Central memory CD8-positive, alpha-beta T cell (primary cell): ENCODE data around the gene GINS1.
A peak's percentile ranks its signal among the peaks of the same experiment; 100 is the strongest.

Experiments used
- ATAC-seq: fragments of 150-1000 bp; cut with Tn5 transposase; replicated peaks from 2 replicates; pipeline ENCODE4 v1.10.0; 2022; ENCODE audit warnings: mild to moderate bottlenecking, moderate FRiP score, moderate number of reproducible peaks; ENCODE audit not compliant: poor library complexity, severe bottlenecking; ENCODE audit errors: extremely low read depth
- DNase-seq, 2 donors: peaks; one replicate each; pipeline ENCODE4 v3.0.0; 2021; ENCODE audit warnings: low spot score in 2 of 2
- H3K27ac Mint-ChIP-seq: one replicate; pipeline ENCODE4 v1.8.0; 2022; ENCODE audit warnings: low read depth, mild to moderate bottlenecking, moderate library complexity, mixed read lengths
- H3K27me3 Mint-ChIP-seq: one replicate; pipeline ENCODE4 v1.8.0; 2022; ENCODE audit warnings: mixed read lengths
- H3K36me3 Mint-ChIP-seq: one replicate; pipeline ENCODE4 v1.8.0; 2022; ENCODE audit warnings: mild to moderate bottlenecking, moderate library complexity, mixed read lengths; ENCODE audit not compliant: insufficient read depth
- H3K4me1 Mint-ChIP-seq: one replicate; pipeline ENCODE4 v1.8.0; 2022; ENCODE audit warnings: mixed read lengths
- H3K4me3 Mint-ChIP-seq: one replicate; pipeline ENCODE4 v1.8.0; 2022; ENCODE audit warnings: mild to moderate bottlenecking, moderate library complexity, mixed read lengths
- H3K9me3 Mint-ChIP-seq: one replicate; pipeline ENCODE4 v1.8.0; 2022; ENCODE audit warnings: mixed read lengths

Gene GINS1

DNA sequence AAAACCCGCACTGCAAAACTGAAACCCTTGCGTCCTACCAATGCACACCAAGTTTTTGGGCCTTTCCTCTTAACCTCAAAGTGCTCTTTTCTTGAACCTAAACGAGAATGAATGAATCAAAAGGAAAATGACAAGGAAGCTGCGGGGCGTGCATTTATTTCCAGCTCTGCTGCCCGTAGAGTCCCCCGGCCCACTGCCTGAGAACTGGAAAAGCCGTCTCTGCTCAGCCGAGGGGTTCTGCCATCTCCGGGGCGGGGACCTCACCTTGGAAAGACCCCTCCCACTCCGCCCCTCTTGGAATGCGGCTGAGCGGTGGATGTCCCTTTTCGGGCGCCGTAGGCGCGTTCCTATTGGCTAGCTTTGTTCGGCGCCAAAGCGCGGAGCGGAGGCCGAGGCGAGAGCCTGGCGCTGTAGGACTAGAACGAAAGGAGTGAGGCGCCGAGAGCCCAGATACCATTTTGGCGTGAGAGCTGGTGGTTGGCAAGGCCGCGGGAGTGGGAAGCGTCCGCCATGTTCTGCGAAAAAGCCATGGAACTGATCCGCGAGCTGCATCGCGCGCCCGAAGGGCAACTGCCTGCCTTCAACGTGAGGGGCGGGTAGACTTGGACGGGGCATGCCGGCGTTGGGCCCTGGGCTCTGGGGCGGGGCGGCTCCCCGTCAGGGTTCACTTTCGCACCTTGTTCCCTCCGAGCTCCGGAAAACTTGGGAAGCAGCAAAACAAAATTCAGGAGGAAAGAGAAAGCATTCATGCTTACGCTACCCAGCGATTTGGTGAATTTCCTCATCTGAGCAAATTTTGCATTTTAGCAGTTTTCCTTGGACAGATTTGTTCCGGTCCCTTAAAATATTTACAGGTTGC is at the start of gene GINS1:
TSS of gene GINS1 (plus strand) at position 363 of the 859 bp plus-strand sequence. CDS start at position 511, 148 bp downstream.
- Mint-ChIP-seq H3K27me3 (no peaks in the 10 kb centered on the region), H3K36me3 (peaks cover 3% of the 10 kb centered on the region), H3K4me3 (peak within 1 kb of the TSS; percentile 91), H3K9me3 (peaks cover 16% of the 10 kb centered on the region), H3K27ac (peak within 1 kb of the TSS; percentile 25), H3K4me1 (peaks cover 7% of the 10 kb centered on the region)
- ATAC-seq (peak; percentile 76), DNase-seq (peak; percentile 45 to 51)

DNA sequence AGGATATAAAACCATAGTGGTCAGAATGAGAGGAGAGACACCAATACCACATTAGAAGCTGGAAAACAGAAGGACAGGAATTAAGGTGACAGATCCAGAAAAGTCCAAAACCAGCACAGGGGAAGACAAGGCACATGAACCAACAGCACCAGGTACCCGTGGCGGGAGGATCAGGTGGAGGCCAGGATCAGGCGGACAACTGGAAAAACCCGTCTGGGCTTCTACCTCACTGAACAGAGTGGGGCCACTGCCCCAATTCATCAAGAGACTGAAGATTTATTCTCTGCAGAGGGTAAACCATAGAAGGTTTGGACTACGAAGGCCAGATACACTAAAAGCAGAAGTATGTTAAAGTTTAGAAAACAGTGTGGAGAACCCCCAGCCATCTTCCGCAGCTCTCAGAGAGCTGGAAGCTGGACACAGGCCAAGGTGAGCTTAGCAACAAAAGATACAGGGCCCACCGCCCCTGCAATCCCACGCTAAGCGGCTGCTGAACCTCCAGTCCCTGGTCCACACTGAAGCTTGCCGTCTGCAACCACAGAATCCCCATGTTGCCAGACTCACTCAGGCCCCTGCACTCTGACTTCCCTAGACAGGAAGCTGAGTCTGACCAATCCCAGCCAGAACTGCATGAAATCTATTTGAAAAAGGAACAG is 46.7 kb upstream of the GINS1 start:
- peaks cover 2% of the 10 kb centered on the region for H3K36me3 Mint-ChIP-seq
- H3K4me3 Mint-ChIP-seq = no peak overlapping the region
- ATAC-seq = no peak
- H3K27me3 Mint-ChIP-seq = no peaks in the 10 kb centered on the region
- peaks cover 36% of the 10 kb centered on the region for H3K4me1 Mint-ChIP-seq
- no peak for DNase-seq
- H3K27ac Mint-ChIP-seq = no peak overlapping the region
- no peaks in the 10 kb centered on the region for H3K9me3 Mint-ChIP-seq

DNA sequence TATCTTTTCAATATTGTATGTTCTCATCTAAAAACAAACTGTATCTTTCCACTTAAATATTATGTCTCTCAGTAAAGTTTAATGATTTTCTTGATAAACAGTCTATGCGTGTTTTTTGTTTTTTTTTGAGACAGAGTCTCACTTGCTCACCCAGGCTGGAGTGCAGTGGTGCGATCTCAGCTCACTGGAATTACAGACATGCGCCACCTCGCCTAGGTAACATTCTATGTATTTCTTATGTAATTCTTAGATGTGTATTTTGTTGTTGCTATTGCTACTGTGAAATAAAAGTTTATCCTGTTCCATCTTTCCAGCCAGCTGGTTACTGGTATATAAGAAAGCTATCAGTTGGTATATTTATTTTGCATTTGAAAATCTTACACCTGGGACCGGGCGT is 46.2 kb upstream of the GINS1 start:
- H3K27me3 Mint-ChIP-seq = no peaks in the 10 kb centered on the region
- DNase-seq (no peak), ATAC-seq (no peak)
- peaks cover 2% of the 10 kb centered on the region for H3K36me3 Mint-ChIP-seq
- no peaks in the 10 kb centered on the region for H3K9me3 Mint-ChIP-seq
- no peak overlapping the region for H3K27ac Mint-ChIP-seq
- no peak overlapping the region for H3K4me3 Mint-ChIP-seq
- peaks cover 34% of the 10 kb centered on the region for H3K4me1 Mint-ChIP-seq

- Mint-ChIP-seq H3K36me3 (peaks cover 2% of the 10 kb centered on the region), H3K27me3 (no peaks in the 10 kb centered on the region), H3K9me3 (no peaks in the 10 kb centered on the region), H3K27ac (no peak overlapping the region), H3K4me1 (peaks cover 10% of the 10 kb centered on the region), H3K4me3 (no peak overlapping the region)
- no peak for ATAC-seq
- DNase-seq = no peak
Measured at GRCh38 chr20:25364180-25364788, 43.2 kb upstream of the GINS1 start.

- no peaks in the 10 kb centered on the region for H3K9me3 Mint-ChIP-seq
- no peak overlapping the region for H3K4me3 Mint-ChIP-seq
- H3K4me1 Mint-ChIP-seq = peaks cover 10% of the 10 kb centered on the region
- H3K27me3 Mint-ChIP-seq = no peaks in the 10 kb centered on the region
- DNase-seq (no peak), ATAC-seq (no peak)
- no peak overlapping the region for H3K27ac Mint-ChIP-seq
- peaks cover 2% of the 10 kb centered on the region for H3K36me3 Mint-ChIP-seq
Measured at GRCh38 chr20:25364879-25365699, 42.4 kb upstream of the GINS1 start.

DNA sequence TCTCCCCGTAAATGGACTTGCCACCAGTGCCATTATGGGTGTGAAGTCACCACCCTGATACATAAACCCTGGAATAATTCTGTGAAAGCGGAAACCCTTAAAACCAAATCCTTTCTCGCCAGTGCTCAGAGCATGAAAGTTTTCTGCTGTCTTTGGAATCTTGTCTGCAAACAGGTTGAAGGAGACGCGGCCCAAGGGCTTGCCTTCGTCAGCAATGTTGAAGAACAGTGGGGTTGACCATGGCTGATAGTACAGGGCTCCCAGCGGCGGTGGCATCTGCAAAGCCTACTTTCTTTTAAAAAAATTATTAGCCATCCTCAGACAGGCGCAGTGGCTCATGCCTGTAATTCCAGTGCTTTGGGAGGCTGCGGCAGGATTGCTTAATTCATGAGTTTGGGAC is 38.9 kb upstream of the GINS1 start:
- ATAC-seq = no peak
- no peaks in the 10 kb centered on the region for H3K27me3 Mint-ChIP-seq
- DNase-seq = no peak
- no peaks in the 10 kb centered on the region for H3K9me3 Mint-ChIP-seq
- peaks cover 22% of the 10 kb centered on the region for H3K4me1 Mint-ChIP-seq
- H3K27ac Mint-ChIP-seq = no peak overlapping the region
- H3K4me3 Mint-ChIP-seq = no peak overlapping the region
- peaks cover 3% of the 10 kb centered on the region for H3K36me3 Mint-ChIP-seq

GRCh38 chr20:25368976-25369375 is 38.5 kb upstream of the GINS1 start:
- DNase-seq (no peak), ATAC-seq (no peak)
- peaks cover 23% of the 10 kb centered on the region for H3K4me1 Mint-ChIP-seq
- H3K4me3 Mint-ChIP-seq = no peak overlapping the region
- no peaks in the 10 kb centered on the region for H3K9me3 Mint-ChIP-seq
- no peaks in the 10 kb centered on the region for H3K27me3 Mint-ChIP-seq
- peaks cover 3% of the 10 kb centered on the region for H3K36me3 Mint-ChIP-seq
- H3K27ac Mint-ChIP-seq = no peak overlapping the region

DNA sequence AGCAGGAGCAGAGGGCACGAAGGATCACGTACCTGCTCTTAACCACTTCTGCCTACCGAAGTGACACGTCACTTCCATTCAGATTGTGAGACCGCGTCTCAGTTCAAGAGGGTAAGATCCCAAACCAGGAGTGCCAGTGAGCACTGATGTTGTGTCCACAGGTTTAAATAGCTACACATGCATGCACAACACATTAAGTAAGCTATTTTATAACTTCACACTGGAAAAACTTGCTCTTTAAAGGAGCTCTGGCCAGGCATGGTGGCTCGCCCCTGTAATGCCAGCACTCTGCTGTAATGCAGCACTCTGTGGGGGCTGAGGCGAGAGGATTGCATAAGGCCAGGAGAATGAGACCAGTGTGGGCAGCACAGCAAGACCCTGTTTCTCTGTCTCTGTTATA is 37.9 kb upstream of the GINS1 start:
- no peak overlapping the region for H3K27ac Mint-ChIP-seq

GRCh38 chr20:25369971-25370370 is 37.5 kb upstream of the GINS1 start:
- ATAC-seq (no peak), DNase-seq (no peak)
- peaks cover 3% of the 10 kb centered on the region for H3K36me3 Mint-ChIP-seq
- no peaks in the 10 kb centered on the region for H3K27me3 Mint-ChIP-seq
- no peak overlapping the region for H3K27ac Mint-ChIP-seq
- H3K9me3 Mint-ChIP-seq = no peaks in the 10 kb centered on the region
- H3K4me3 Mint-ChIP-seq = no peak overlapping the region
- H3K4me1 Mint-ChIP-seq = peaks cover 24% of the 10 kb centered on the region

More for the DNA sequence above, 37.9 kb upstream of the GINS1 start:
- no peak for ATAC-seq
- H3K27me3 Mint-ChIP-seq = no peaks in the 10 kb centered on the region
- peaks cover 3% of the 10 kb centered on the region for H3K36me3 Mint-ChIP-seq
- peaks cover 23% of the 10 kb centered on the region for H3K4me1 Mint-ChIP-seq
- no peak overlapping the region for H3K4me3 Mint-ChIP-seq
- H3K9me3 Mint-ChIP-seq = no peaks in the 10 kb centered on the region
- no peak for DNase-seq

DNA sequence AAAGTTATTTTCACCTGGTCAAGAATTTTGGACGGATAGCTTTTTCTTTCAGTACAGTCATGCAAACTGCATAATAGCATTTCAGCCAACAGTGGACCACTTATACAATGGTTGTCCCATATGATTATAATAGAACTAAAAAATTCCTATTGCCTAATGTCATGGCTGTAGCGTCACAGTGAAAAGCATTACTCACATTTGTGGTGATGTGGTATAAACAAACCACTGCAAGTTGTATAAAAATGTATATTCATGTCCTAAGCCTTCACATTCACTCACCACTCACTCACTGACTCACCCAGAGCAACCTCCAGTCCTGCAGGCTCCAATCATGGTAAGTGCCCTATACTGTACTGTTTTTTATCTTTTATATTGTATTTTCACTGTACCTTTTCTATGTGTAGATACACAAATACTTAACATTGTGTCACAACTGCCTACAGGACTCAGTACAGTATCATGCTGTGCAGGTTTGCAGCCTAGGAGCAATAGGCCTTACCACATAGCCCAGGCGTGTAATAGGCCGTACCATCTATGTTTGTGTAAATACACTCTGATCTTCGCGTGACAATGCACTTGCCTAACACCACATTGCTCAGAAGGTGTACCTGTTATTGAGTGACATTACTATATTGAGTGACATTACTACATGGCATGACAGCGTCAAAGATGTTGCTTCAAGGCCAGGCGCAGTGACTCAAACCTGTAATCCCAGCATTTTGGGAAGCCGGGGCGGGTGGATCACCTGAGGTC is 34.7 kb upstream of the GINS1 start:
- Mint-ChIP-seq H3K4me3 (no peak overlapping the region), H3K27ac (no peak overlapping the region), H3K4me1 (peaks cover 29% of the 10 kb centered on the region), H3K9me3 (no peaks in the 10 kb centered on the region), H3K27me3 (no peaks in the 10 kb centered on the region), H3K36me3 (peaks cover 3% of the 10 kb centered on the region)
- no peak for ATAC-seq
- no peak for DNase-seq

DNA sequence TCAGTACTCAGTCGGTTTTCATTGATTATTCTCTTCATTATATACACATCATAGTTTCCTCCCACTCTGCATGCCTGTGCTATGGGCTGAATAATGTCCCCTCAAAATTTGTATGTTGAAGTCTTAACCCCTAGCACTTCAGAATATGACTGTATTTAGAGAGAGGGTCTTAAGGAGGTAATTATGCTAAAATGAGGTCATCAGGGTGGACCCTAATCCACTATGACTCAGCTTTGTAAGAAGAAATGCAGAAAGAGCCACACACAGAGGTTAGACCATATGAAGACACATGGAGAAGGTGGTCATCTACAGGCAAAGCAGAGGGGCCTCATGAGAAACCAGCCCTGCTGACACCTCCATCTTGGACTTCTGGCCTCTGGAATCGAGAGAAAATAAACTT is 32.6 kb upstream of the GINS1 start:
- DNase-seq = no peak
- Mint-ChIP-seq H3K4me3 (no peak overlapping the region), H3K4me1 (peaks cover 47% of the 10 kb centered on the region), H3K27me3 (no peaks in the 10 kb centered on the region), H3K9me3 (no peaks in the 10 kb centered on the region), H3K27ac (no peak overlapping the region), H3K36me3 (peaks cover 3% of the 10 kb centered on the region)
- no peak for ATAC-seq

DNA sequence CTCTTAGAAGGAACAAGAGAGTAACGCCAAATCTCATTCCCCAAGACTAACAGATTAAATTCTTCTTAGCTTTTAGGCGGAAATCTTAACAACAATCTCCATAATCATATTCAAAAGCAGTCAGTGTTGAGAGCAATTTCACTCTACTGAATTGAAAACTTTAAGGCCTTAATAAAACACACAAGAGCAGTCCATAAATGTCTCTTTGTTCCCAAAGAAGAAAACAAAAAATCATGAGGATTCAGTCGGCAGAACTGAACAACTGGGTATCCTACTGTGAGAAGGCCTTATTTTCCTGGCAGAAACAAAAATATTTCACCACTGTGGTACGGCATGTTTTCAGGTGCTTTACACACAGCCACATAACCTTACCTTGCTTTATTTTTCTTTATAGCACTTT is 31.2 kb upstream of the GINS1 start:
- no peaks in the 10 kb centered on the region for H3K9me3 Mint-ChIP-seq
- H3K4me1 Mint-ChIP-seq = peaks cover 50% of the 10 kb centered on the region
- ATAC-seq (no peak), DNase-seq (no peak)
- H3K27ac Mint-ChIP-seq = no peak overlapping the region
- H3K4me3 Mint-ChIP-seq = no peak overlapping the region
- peaks cover 5% of the 10 kb centered on the region for H3K36me3 Mint-ChIP-seq
- H3K27me3 Mint-ChIP-seq = no peaks in the 10 kb centered on the region
